WI38 (cell line): ENCODE data around the gene CHPF.

Experiments used
- H3K4me3 ChIP-seq: 2 replicates; pipeline ENCODE4 v1.5.1; 2011; ENCODE audit warnings: low read depth, mild to moderate bottlenecking, control low read depth, low read length
- TF ChIP-seq, protein P1 (sequence below): IDR thresholded peaks from 2 replicates; pipeline ENCODE4 v1.5.1; 2012; ENCODE audit warnings: low read depth, mild to moderate bottlenecking, control low read depth, low read length

Gene CHPF

DNA sequence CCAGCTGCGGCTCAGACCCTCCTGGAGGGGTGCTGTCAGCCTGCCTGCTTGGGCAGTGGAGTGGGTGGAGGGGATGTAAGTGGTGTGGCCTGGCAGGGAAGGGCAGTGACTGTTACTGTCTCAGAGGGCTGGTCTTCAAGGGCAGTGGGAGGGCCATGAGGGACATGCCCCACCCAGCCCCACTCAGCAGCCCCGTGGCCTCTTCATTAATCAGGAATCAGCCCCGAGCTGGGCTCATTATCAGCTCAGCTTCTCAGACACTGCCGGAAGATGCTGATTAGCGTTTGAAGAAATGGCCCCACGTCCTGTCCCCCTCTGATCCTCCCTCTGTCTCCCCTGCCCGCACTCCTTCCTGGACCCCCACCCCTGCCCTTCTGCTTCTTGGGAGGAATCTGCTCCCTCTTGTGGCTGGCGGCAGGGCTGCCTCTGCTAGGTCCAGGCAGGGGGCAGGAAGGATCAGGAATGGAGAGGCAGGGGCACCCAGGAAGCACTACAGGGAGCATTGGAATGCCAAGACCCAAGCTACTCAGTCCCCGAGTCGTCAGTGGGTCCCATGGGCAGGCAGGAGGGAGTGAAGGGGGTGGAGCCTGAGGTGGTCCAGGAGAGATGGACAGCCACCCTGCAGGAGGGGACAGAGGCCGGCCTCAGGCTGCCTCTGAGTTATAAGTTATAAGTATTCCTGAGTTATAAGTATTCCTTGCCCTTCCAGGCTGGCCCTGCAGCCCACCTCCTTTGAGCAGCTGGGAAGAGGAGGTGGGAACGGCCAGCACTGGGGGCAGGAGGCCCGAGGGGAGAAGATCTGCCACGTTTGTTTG lies 22.3 kb downstream of the CHPF start:
- TF ChIP-seq, protein P1, sequence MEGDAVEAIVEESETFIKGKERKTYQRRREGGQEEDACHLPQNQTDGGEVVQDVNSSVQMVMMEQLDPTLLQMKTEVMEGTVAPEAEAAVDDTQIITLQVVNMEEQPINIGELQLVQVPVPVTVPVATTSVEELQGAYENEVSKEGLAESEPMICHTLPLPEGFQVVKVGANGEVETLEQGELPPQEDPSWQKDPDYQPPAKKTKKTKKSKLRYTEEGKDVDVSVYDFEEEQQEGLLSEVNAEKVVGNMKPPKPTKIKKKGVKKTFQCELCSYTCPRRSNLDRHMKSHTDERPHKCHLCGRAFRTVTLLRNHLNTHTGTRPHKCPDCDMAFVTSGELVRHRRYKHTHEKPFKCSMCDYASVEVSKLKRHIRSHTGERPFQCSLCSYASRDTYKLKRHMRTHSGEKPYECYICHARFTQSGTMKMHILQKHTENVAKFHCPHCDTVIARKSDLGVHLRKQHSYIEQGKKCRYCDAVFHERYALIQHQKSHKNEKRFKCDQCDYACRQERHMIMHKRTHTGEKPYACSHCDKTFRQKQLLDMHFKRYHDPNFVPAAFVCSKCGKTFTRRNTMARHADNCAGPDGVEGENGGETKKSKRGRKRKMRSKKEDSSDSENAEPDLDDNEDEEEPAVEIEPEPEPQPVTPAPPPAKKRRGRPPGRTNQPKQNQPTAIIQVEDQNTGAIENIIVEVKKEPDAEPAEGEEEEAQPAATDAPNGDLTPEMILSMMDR, result peak; percentile 76
- H3K4me3 ChIP-seq, result no peak overlapping the region

DNA sequence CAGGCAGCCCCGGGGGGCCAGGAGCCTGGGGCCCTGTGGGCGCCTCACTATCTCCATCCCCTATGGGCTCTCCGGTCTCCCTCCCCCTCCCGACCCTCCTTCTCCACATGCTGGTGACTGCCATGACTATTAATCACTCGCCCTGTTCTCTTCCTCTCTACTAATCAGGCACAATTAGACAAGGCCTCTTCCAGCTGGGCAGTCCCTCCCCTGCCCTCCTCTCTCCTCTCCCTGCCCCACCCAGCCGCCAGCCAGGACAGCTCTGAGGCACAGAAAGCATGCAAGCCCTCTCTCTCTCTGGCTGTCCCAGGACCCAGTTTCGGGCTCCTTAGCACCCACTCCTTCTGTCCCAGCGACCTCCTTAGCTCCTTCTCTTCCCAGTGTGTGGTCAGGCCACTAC lies 23.5 kb downstream of the CHPF start:
- TF ChIP-seq, protein P1, result no peak
- no peak overlapping the region for H3K4me3 ChIP-seq

DNA sequence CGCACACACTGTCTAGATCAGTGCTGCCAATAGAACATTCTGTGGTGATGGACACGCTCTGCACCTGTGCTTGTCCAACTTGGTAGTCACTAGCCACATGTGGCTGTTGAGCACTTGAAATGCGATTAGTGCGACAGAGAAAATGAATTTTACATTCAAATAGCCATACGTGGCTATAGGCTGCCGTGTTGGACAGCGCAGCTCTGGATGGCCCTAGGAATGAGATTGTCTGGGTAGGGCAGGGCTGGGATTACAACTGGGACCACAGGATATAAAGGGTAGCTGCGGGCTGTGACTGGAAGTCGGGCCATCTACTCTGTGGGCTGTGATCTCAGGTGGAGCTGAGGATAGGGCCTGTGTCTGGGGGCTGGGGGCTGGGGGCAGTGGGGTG lies 24.1 kb downstream of the CHPF start:
- H3K4me3 ChIP-seq, result no peak overlapping the region
- TF ChIP-seq, protein P1, result no peak

DNA sequence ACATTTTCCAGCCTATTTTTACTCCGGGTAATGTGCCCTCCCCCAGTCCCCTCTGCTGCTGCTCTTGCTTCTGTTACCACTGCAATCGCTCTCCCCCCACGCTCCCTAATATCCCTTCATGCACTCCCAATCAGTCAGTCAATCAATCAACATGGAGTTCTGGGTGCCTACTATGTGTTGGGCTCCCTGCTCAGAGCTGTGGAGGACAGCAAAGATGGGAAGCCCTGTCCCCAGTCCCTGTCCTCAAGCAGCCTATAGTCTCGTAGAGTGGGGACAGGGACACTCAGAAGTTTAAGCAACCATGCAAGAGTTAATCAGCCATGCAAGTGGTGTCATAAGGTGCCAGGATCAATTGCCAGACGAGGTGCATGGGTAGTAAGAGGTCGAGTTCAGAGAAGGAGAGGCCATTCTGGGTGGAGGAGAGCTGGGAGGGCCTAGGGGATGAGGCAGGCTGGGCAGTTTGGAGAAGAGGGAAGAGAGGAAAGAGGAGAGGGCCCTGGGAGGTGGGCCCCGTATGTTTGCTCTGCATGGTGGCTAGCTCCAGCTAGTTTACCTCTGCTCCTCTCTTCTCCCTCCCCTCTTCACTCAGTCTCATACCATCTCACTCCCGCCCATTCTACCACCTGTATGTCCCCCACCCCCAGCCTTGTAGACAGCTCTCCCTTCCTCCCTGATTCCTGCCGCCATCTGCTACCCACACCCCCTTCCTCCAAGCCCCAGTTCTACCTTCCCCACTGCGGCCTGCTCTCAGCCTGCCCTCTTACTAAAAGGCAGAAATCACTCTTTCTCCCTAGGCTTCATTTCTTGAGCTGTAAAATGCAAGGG lies 25.4 kb downstream of the CHPF start:
- H3K4me3 ChIP-seq, result no peak overlapping the region
- TF ChIP-seq, protein P1, result no peak

DNA sequence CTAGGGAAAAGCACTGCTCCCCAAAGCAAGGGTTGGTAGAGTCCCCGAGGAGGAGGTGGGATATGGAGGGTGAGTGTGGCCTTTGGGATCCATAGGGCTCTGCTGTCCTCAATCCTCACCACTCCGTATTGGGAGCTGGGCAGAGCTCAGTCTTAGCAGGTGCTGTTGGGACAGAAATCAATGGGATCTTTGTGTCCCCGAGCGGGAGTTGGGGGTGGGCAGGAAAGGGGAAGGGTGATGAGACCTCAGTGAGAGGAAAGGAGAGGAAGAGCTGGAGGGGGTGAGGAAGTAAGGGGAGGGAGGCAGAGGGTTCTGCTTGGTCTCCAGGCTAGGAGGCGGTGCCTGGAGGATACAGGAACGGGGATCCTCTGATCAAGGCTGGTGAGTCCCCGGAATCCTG lies 26.7 kb downstream of the CHPF start:
- H3K4me3 ChIP-seq, result no peak overlapping the region

DNA sequence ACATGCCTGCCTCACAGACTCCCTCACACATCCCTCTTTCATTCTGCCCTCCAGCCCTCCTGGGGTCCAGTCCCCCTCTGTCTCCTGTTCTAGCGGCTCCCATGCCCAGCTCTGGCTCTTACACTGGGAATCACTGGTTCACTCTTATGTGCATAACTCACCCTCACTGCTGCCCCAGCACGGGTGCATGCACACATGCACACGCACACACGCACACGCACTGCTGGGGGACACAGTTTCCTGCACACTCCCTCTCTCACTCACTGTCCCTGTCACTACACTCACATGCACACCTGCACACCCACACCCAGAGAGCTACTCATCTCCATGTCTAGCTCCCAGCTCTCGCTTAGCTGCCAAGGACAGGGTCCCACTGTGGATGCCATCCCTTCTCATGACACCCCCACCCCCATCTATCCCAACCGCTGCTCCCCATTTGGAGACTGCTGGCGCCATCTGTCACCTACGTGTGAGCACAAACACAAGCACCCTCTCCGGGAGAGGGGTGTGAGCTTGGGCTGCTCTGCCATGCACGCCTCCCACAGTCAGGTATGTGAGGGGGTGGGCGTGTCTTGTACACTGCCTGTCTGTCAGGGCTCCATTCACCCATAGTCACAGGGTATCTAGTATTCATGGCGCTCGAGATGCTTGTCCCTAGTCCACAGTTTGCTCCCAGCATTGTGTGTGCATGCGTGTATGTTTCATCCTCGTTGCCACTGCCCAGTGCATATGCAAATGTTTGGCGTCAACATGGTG lies 27.6 kb downstream of the CHPF start:
- H3K4me3 ChIP-seq, result no peak overlapping the region
- TF ChIP-seq, protein P1, result no peak

More for the DNA sequence above, 26.7 kb downstream of the CHPF start:
- TF ChIP-seq, protein P1, result no peak
